MM.1S (cell line): Measurements from ENCODE around the gene SMPDL3B.

Experiments
- DNase-seq: peaks from one replicate; pipeline ENCODE4 v3.0.0-alpha.2; 2015
- H2AFZ ChIP-seq: fragments of 300-600 bp; sonication (generic); 2 replicates; pipeline ENCODE4 v1.6.0; 2016; ENCODE audit warnings: antibody characterized with exemption, low read length
- H3F3A ChIP-seq: fragments of 300-600 bp; sonication (generic); 2 replicates; pipeline ENCODE4 v1.6.1; 2016; ENCODE audit warnings: mild to moderate bottlenecking, antibody characterized with exemption, low read length, moderate library complexity, mixed read lengths; ENCODE audit not compliant: insufficient read depth
- H3K27ac ChIP-seq: fragments of 300-600 bp; sonication (generic); 2 replicates; pipeline ENCODE4 v1.5.1; 2016; ENCODE audit warnings: mild to moderate bottlenecking, low read length
- H3K27me3 ChIP-seq: fragments of 300-600 bp; sonication (generic); replicated peaks from 2 replicates; pipeline ENCODE4 v1.6.0; 2016; ENCODE audit warnings: low read length; ENCODE audit not compliant: insufficient read depth
- H3K36me3 ChIP-seq: fragments of 300-600 bp; sonication (generic); replicated peaks from 2 replicates; pipeline ENCODE4 v1.6.1; 2016; ENCODE audit warnings: mild to moderate bottlenecking, low read length, mixed read lengths; ENCODE audit not compliant: insufficient read depth
- H3K4me1 ChIP-seq: fragments of 300-600 bp; sonication (generic); 2 replicates; pipeline ENCODE4 v1.6.1; 2016; ENCODE audit warnings: low read length, mixed read lengths
- H3K4me2 ChIP-seq: fragments of 300-600 bp; sonication (generic); 2 replicates; pipeline ENCODE4 v1.6.0; 2016; ENCODE audit warnings: low read depth, low read length
- H3K4me3 ChIP-seq: fragments of 300-600 bp; sonication (generic); 2 replicates; pipeline ENCODE4 v1.5.1; 2016; ENCODE audit warnings: low read length, mixed read lengths
- H3K79me2 ChIP-seq: fragments of 300-600 bp; sonication (generic); 2 replicates; pipeline ENCODE4 v1.6.1; 2016; ENCODE audit warnings: mixed run types, low read length, mixed read lengths
- H3K9ac ChIP-seq: fragments of 300-600 bp; sonication (generic); 2 replicates; pipeline ENCODE4 v1.6.1; 2016; ENCODE audit warnings: low read length, mixed read lengths
- H3K9me2 ChIP-seq: fragments of 300-600 bp; sonication (generic); replicated peaks from 2 replicates; pipeline ENCODE4 v1.6.1; 2016; ENCODE audit warnings: mild to moderate bottlenecking, low read length, mixed read lengths; ENCODE audit not compliant: insufficient read depth
- H3K9me3 ChIP-seq: fragments of 300-600 bp; sonication (generic); replicated peaks from 2 replicates; pipeline ENCODE4 v1.6.1; 2016; ENCODE audit warnings: mild to moderate bottlenecking, low read length, mixed read lengths; ENCODE audit not compliant: insufficient read depth
- H4K20me1 ChIP-seq: fragments of 300-600 bp; sonication (generic); 2 replicates; pipeline ENCODE4 v1.6.1; 2016; ENCODE audit warnings: mild to moderate bottlenecking, low read length, moderate library complexity, mixed read lengths; ENCODE audit not compliant: insufficient read depth
- CTCF ChIP-seq: fragments of 300-600 bp; sonication (generic); IDR thresholded peaks from 2 replicates; pipeline ENCODE4 v1.5.1; 2016; ENCODE audit warnings: antibody characterized with exemption, low read length, mixed read lengths
- EZH2 ChIP-seq: fragments of 300-600 bp; sonication (generic); optimal IDR thresholded peaks from 2 replicates; pipeline ENCODE3; 2017; ENCODE audit warnings: low read depth, mild to moderate bottlenecking, antibody characterized with exemption, low read length, mixed read lengths
- EZH2phosphoT487 ChIP-seq: fragments of 300-600 bp; sonication (generic); IDR thresholded peaks from 2 replicates; pipeline ENCODE4 v1.6.1; 2018; ENCODE audit warnings: antibody characterized with exemption, low read length

Gene SMPDL3B

DNA sequence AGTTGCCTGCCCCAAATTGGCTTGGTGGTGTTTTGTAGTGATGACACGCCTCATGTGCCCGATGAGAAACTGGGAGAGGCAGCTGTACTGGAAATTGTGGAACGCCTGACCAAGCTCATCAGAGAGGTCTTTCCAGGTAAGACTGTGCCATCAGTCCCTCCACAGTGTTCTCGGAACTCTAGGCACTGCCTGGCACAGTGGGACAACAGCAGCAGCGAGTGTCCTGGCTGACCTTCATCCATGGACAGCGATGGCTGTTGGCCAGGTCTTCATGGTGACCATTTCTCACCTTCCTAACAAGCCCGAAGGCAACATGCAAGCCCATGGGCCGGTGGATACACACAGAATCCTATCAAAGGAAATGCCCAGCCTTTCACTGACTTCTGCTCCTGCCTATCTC is 14.2 kb downstream of the SMPDL3B start:
- H2AFZ ChIP-seq = no peak overlapping the region
- DNase-seq = no peak
- H4K20me1 ChIP-seq = no peaks in the 10 kb centered on the region
- H3K27ac ChIP-seq = no peak overlapping the region
- no peak overlapping the region for H3K9ac ChIP-seq
- no peak overlapping the region for H3K4me3 ChIP-seq
- no peaks in the 10 kb centered on the region for H3K4me1 ChIP-seq
- H3K9me2 ChIP-seq = no peaks in the 10 kb centered on the region
- H3K79me2 ChIP-seq = no peaks in the 10 kb centered on the region
- no peaks in the 10 kb centered on the region for H3K27me3 ChIP-seq
- H3K36me3 ChIP-seq = no peaks in the 10 kb centered on the region
- H3F3A ChIP-seq = no peaks in the 10 kb centered on the region
- no peaks in the 10 kb centered on the region for H3K9me3 ChIP-seq
- no peak for TF ChIP-seq EZH2
- no peak for TF ChIP-seq EZH2phosphoT487
- no peak for TF ChIP-seq CTCF
- H3K4me2 ChIP-seq = no peak overlapping the region

GRCh38 chr1:27951396-27951795 is 16.6 kb downstream of the SMPDL3B start:
- no peaks in the 10 kb centered on the region for H3K27me3 ChIP-seq
- H3K9ac ChIP-seq = no peak overlapping the region
- no peaks in the 10 kb centered on the region for H3K4me1 ChIP-seq
- H3K4me3 ChIP-seq = no peak overlapping the region
- H4K20me1 ChIP-seq = no peaks in the 10 kb centered on the region
- H3K9me2 ChIP-seq = no peaks in the 10 kb centered on the region
- no peaks in the 10 kb centered on the region for H3F3A ChIP-seq
- H3K27ac ChIP-seq = no peak overlapping the region
- no peaks in the 10 kb centered on the region for H3K36me3 ChIP-seq
- no peak for DNase-seq
- no peaks in the 10 kb centered on the region for H3K9me3 ChIP-seq
- no peaks in the 10 kb centered on the region for H3K79me2 ChIP-seq
- no peak overlapping the region for H3K4me2 ChIP-seq
- TF ChIP-seq EZH2phosphoT487 (no peak), EZH2 (no peak), CTCF (no peak)
- H2AFZ ChIP-seq = no peak overlapping the region

- no peak overlapping the region for H2AFZ ChIP-seq
- H3F3A ChIP-seq = no peaks in the 10 kb centered on the region
- H3K9me3 ChIP-seq = no peaks in the 10 kb centered on the region
- no peak overlapping the region for H3K4me2 ChIP-seq
- no peaks in the 10 kb centered on the region for H3K27me3 ChIP-seq
- no peaks in the 10 kb centered on the region for H3K9me2 ChIP-seq
- H3K4me1 ChIP-seq = no peaks in the 10 kb centered on the region
- H3K4me3 ChIP-seq = no peak overlapping the region
- H3K27ac ChIP-seq = no peak overlapping the region
- no peak overlapping the region for H3K9ac ChIP-seq
- H4K20me1 ChIP-seq = no peaks in the 10 kb centered on the region
- TF ChIP-seq EZH2phosphoT487 = no peak
- TF ChIP-seq EZH2 = no peak
- TF ChIP-seq CTCF = no peak
- H3K36me3 ChIP-seq = no peaks in the 10 kb centered on the region
- H3K79me2 ChIP-seq = no peaks in the 10 kb centered on the region
- no peak for DNase-seq
These were observed 17.3 kb downstream of the SMPDL3B start for GRCh38 chr1:27952147-27952546.
